ENCODE measurements around the gene HEATR5B. TPM values are rescaled to one million over a fixed set of nuclear protein-coding genes. Genes with fewer than 3 reads are reported as not detected.

HEATR5B gene
- total and polyA plus RNA-seq, 2 of the 8 experiments (the other 6 are each of a cell fraction or from before 2014, with no cell fraction given) = 7.0 to 12.6 TPM

GRCh38 chr2:37105150-37105549, 21.0 kb upstream of the HEATR5B start (continued):
- TF ChIP-seq CHD7 (IDR thresholded peaks at IDR 0.05; ENCODE audit: insufficient replicate concordance, low read length) (no peak), SIN3A (conservative IDR thresholded peaks at IDR 0.05 in 1 of 2, IDR thresholded peaks at IDR 0.05 in 1 of 2; ENCODE audit: low read depth in 1 of 2, low read length in 2 of 2) (no peak), JUN (IDR thresholded peaks at IDR 0.05; ENCODE audit: low read depth, low read length) (no peak), SP2 (IDR thresholded peaks at IDR 0.05; ENCODE audit: low read length) (no peak), CHD2 (IDR thresholded peaks at IDR 0.05; ENCODE audit: low read length) (no peak), CEBPB (IDR thresholded peaks at IDR 0.05; ENCODE audit: low read depth, low read length) (no peak), YY1 (IDR thresholded peaks at IDR 0.05; ENCODE audit: low read depth, low read length) (no peak)

All from H1 (cell line).